GM23248 (cell line): ENCODE measurements around the gene TWIST2. TPM values are rescaled to one million over a fixed set of nuclear protein-coding genes. Genes with fewer than 3 reads are reported as not detected.

Experiments
- DNase-seq: peaks from one replicate; pipeline ENCODE4 v3.0.0-alpha.2; 2015
- H2AFZ ChIP-seq: fragments of 200-600 bp; sonication (generic); 2 replicates; pipeline ENCODE4 v1.6.1; 2016; ENCODE audit warnings: antibody characterized with exemption
- H3F3A ChIP-seq: fragments of 200-600 bp; sonication (generic); 2 replicates; pipeline ENCODE4 v1.6.1; 2016; ENCODE audit warnings: mild to moderate bottlenecking, antibody characterized with exemption, mixed run types; ENCODE audit not compliant: insufficient read depth
- H3K27ac ChIP-seq: fragments of 200-600 bp; sonication (generic); 2 replicates; pipeline ENCODE4 v1.5.1; 2016; ENCODE audit warnings: mild to moderate bottlenecking
- H3K27me3 ChIP-seq: fragments of 200-600 bp; sonication (generic); replicated peaks from 2 replicates; pipeline ENCODE4 v1.6.1; 2016; ENCODE audit warnings: mild to moderate bottlenecking; ENCODE audit not compliant: insufficient read depth
- H3K36me3 ChIP-seq: fragments of 200-600 bp; sonication (generic); 2 replicates; pipeline ENCODE4 v1.6.1; 2016; ENCODE audit warnings: low read depth, mild to moderate bottlenecking
- H3K4me1 ChIP-seq: fragments of 200-600 bp; sonication (generic); 2 replicates; pipeline ENCODE4 v1.6.1; 2016; ENCODE audit warnings: mild to moderate bottlenecking; ENCODE audit not compliant: insufficient read depth
- H3K4me2 ChIP-seq: fragments of 200-600 bp; sonication (generic); one replicate; pipeline ENCODE4 v1.6.1; 2016; ENCODE audit warnings: mild to moderate bottlenecking; ENCODE audit not compliant: unreplicated experiment
- H3K4me3 ChIP-seq: fragments of 200-600 bp; sonication (generic); 2 replicates; pipeline ENCODE4 v1.5.1; 2016; ENCODE audit warnings: mild to moderate bottlenecking
- H3K79me2 ChIP-seq: fragments of 200-600 bp; sonication (generic); 2 replicates; pipeline ENCODE4 v1.6.1; 2016; ENCODE audit warnings: mild to moderate bottlenecking; ENCODE audit not compliant: insufficient read depth
- H3K9ac ChIP-seq: fragments of 200-600 bp; sonication (generic); 2 replicates; pipeline ENCODE4 v1.6.1; 2016; ENCODE audit warnings: mild to moderate bottlenecking
- H3K9me2 ChIP-seq: fragments of 200-600 bp; sonication (generic); 2 replicates; pipeline ENCODE4 v1.6.1; 2016; ENCODE audit warnings: mixed run types, mild to moderate bottlenecking, moderate library complexity; ENCODE audit not compliant: insufficient read depth
- H3K9me3 ChIP-seq: fragments of 200-600 bp; sonication (generic); one replicate; pipeline ENCODE4 v1.6.1; 2017; ENCODE audit warnings: low read depth
- H4K20me1 ChIP-seq: fragments of 200-600 bp; sonication (generic); 2 replicates; pipeline ENCODE4 v1.6.0; 2016; ENCODE audit not compliant: insufficient read depth
- EZH2 ChIP-seq: fragments of 200-600 bp; sonication (generic); IDR thresholded peaks from 2 replicates; pipeline ENCODE4 v1.6.1; 2018; ENCODE audit warnings: antibody characterized with exemption, mild to moderate bottlenecking; ENCODE audit not compliant: insufficient read depth, poor library complexity, severe bottlenecking
- EZH2phosphoT487 ChIP-seq: fragments of 200-600 bp; sonication (generic); IDR thresholded peaks from 2 replicates; pipeline ENCODE4 v1.6.1; 2018; ENCODE audit warnings: antibody characterized with exemption, moderate library complexity, mild to moderate bottlenecking, low read depth; ENCODE audit not compliant: insufficient read depth
- WGBS, 2 experiments: methylation state at CpG; one replicate each; pipeline ENCODE4 v1.1.6; 2015 to 2017; ENCODE audit warnings: low lambda C conversion rate in 2 of 2, low coverage in 1 of 2; ENCODE audit errors: missing lambda C conversion rate in 2 of 2; 5-methylcytosine and 5-hydroxymethylcytosine counted together
- in situ Hi-C: fragments of 300-500 bp; cut with MboI; formaldehyde crosslinking; loops from 2 replicates; pipeline ENCODE4 v1.15.0; 2020
- polyA plus RNA-seq: library from polyadenylated mRNA; unstranded; fragments of >200 nt; fragmentation: Nextera tagmentation; extraction: Ambion mirVana; gene quantifications from 2 replicates; pipeline ENCODE4 v1.2.1, GENCODE V29; 2016
- total RNA-seq: library from RNA; depleted of rRNA; stranded (reverse); fragments of >200 nt; shearing (Covaris generic); gene quantifications from 2 replicates; pipeline ENCODE4 v1.2.3, GENCODE V29; 2014

Gene TWIST2
- total and polyA plus RNA-seq, 2 experiments from 2014 or later: 248 to 544 TPM

GRCh38 chr2:238908960-238909951 is 61.4 kb downstream of the TWIST2 start:
- no peak overlapping the region for H2AFZ ChIP-seq
- H3K9ac ChIP-seq: peak overlapping the region; percentile 31
- peaks cover 8% of the 10 kb centered on the region; the same call in 1 of the 2 replicates for H4K20me1 ChIP-seq
- peaks cover 38% of the 10 kb centered on the region for H3K36me3 ChIP-seq
- no peaks in the 10 kb centered on the region for H3K9me2 ChIP-seq
- H3K9me3 ChIP-seq: no peaks in the 10 kb centered on the region
- peaks cover 90% of the 10 kb centered on the region for H3K79me2 ChIP-seq
- 30 to 34% methylated on average over 41 to 43 of the region's 43 CpGs for WGBS, 2 experiments
- peaks cover 82% of the 10 kb centered on the region for H3F3A ChIP-seq
- H3K4me1 ChIP-seq: peaks cover 21% of the 10 kb centered on the region
- H3K27ac ChIP-seq: peak overlapping the region; percentile 66
- H3K4me2 ChIP-seq: no peak overlapping the region
- peak; percentile 78 for DNase-seq
- H3K4me3 ChIP-seq: no peak overlapping the region
- in situ Hi-C loops: no loop called here
- TF ChIP-seq EZH2phosphoT487 (no peak), EZH2 (no peak)
- H3K27me3 ChIP-seq: no peaks in the 10 kb centered on the region

DNA sequence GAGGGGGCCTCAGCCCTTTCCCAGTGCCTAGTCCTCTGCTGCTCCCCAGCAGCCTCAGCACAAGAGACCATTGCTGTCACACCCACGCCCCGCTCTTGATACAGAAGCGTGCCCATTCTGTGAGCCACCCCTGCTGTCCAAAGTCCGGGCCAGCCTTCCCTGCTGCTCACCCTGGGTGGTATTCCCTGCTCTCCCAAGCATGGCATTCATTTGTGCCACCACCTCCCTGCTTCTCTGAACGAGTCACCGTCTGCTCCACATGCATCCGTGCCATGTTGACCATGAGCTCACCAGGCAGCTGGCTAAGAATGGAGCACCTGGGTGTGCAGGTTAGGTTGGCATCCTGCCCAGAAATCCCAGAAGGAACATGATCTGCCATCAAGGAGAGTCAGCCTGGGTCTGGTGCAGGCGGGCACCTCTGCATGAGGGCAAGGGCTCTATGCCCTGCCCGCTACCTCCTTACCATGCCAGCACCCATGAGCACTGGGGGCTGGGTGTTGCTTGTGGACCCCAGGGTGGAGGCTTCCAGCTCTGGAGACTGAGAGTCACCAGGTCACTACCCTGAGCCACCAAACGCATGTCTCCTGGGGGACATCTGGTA is 63.0 kb downstream of the TWIST2 start:
- Histone ChIP-seq H3K9me2 (no peaks in the 10 kb centered on the region), H2AFZ (no peak overlapping the region), H3K27ac (peak overlapping the region; percentile 66), H3K4me1 (peaks cover 36% of the 10 kb centered on the region), H4K20me1 (peaks cover 8% of the 10 kb centered on the region; the same call in 1 of the 2 replicates), H3K27me3 (no peaks in the 10 kb centered on the region), H3K9ac (no peak overlapping the region), H3K4me2 (no peak overlapping the region), H3K4me3 (no peak overlapping the region), H3K36me3 (peaks cover 38% of the 10 kb centered on the region), H3K79me2 (peaks cover 74% of the 10 kb centered on the region), H3F3A (peaks cover 82% of the 10 kb centered on the region), H3K9me3 (no peaks in the 10 kb centered on the region)
- no peak for TF ChIP-seq EZH2
- no peak for TF ChIP-seq EZH2phosphoT487
- WGBS, 2 experiments: 64 to 67% methylated on average over 10 of the region's 10 CpGs
- in situ Hi-C loops: no loop called here
- DNase-seq: peak; percentile 50

- TF ChIP-seq EZH2: no peak
- no peak for TF ChIP-seq EZH2phosphoT487
- in situ Hi-C loops: no loop called here
- Histone ChIP-seq H3K27me3 (no peaks in the 10 kb centered on the region), H3K9ac (peak overlapping the region; percentile 35; the same call in 1 of the 2 replicates), H3K4me2 (no peak overlapping the region), H2AFZ (no peak overlapping the region), H3K36me3 (peaks cover 38% of the 10 kb centered on the region), H3K9me3 (no peaks in the 10 kb centered on the region), H4K20me1 (peaks cover 8% of the 10 kb centered on the region; the same call in 1 of the 2 replicates), H3F3A (peaks cover 89% of the 10 kb centered on the region), H3K27ac (peak overlapping the region; percentile 77), H3K4me1 (peaks cover 36% of the 10 kb centered on the region), H3K4me3 (no peak overlapping the region), H3K9me2 (no peaks in the 10 kb centered on the region), H3K79me2 (peaks cover 67% of the 10 kb centered on the region)
- DNase-seq: peak; percentile 35
- WGBS, 2 experiments: 58 to 64% methylated on average over 19 to 21 of the region's 21 CpGs
Observed at GRCh38 chr2:238911376-238912227, 63.7 kb downstream of the TWIST2 start.
